GM19099 (cell line): ENCODE results near the gene MYO9B.

Experiments
- POLR2A ChIP-seq: IDR thresholded peaks from 3 replicates; pipeline ENCODE4 v1.6.1; 2011; ENCODE audit warnings: low read depth; ENCODE audit not compliant: insufficient read length; ENCODE audit errors: extremely low read depth

MYO9B gene

GRCh38 chr19:17137417-17137816 lies 61.8 kb downstream of the MYO9B start:
- no peak for TF ChIP-seq POLR2A

DNA sequence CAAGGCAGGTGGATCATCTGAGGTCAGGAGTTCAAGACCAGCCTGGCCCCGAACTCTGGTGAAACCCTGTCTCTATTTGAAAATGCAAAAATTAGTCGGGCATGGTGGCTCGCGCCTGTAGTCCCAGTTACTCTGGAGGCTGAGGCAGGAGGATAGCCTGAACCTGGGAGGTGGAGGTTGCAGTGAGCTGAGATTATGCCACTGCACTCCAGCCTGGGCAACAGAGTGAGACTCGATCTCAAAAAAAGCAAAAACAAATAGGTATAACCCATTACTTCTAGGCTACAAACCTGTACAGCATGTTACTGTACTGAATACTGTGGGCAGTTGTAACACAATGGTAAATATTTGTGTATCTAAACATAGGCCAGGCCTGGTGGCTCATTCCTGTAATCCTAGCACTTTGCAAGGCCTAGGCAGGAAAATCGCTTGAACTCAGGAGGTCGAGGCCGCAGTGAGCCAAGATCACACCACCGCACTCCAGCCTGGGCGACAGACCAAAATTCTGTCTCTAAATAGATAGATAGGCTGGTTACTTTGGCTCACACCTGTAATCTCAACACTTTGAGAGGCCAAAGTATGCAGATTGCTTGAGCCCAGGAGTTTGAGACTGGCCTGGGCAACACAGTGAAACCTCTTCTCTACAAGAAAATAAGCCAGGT lies 63.5 kb downstream of the MYO9B start:
- TF ChIP-seq POLR2A, result no peak

GRCh38 chr19:17145546-17146497 lies 70.2 kb downstream of the MYO9B start:
- TF ChIP-seq POLR2A, result no peak

DNA sequence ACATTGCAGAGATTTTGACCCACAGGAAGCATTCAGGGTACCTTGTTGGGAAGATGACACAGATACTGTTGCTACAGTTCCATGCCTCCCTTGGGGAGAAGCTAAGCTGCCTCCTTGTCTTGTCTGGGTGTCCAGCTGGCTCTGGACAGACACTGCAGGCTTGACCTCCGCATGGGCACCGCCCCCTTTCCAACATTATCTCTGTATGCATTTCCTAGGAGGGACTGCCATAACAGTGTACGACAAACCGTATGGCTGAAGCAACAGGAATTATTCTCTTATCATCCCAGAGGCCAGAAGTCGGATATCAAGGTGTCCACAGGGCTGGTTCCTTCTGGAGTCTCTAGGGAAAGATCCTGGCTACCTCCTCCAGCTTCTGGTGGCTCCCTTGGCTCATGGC lies 72.6 kb downstream of the MYO9B start:
- no peak for TF ChIP-seq POLR2A

DNA sequence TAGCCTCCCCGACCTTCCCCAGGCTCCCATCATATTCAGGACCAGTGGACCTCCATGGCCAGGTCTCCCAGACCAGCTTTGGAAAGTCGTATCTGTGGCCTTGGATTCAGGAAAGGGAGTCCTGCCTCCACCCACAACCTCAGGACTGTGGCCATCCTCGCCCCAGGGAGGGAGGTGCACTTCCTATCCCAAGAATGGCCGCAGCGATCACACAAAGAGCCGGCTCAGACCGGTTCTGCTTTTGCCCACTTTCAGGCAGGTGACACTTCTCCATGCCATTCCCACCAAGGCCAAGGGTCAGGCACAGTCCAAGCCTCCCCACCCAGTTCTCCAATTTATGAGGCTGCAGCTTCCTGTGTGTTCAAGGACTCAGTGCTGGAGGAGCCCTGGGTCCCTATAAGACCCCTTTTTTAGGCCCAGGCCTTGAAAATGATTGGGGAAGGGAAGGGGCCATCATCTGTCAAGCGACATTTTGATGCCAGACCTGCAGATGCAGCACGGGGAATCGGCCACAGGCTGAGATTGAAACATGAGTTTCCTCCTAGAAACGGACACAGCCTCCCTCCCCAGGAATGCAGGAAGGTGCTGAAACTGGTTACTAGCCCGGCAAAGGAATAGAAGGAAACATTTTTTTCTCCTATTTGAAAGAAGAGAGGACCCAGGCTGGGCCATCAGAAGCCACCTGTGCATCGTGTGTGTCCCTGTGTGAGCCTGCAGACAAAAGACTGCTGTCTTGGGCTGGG lies 74.0 kb downstream of the MYO9B start:
- no peak for TF ChIP-seq POLR2A

GRCh38 chr19:17153996-17154395 lies 78.4 kb downstream of the MYO9B start:
- no peak for TF ChIP-seq POLR2A

DNA sequence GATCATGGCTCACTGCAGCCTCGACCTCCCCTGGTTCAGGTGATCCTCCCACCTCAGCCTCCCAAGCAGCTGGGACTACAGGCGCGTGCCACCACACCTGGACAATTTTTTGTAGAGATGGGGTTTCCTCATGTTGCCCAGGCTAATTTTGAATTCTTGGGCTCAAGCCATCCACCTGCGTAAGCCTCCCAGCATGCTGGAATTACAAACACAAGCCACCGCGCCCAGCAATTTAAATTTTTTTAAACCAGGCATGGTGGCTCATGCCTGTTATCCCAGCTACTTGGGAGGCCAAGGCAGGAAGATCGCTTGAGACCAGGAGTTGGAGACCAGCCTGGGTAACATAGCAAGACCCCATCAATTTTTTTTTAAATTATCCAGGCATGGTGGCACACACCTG lies 79.7 kb downstream of the MYO9B start:
- no peak for TF ChIP-seq POLR2A

DNA sequence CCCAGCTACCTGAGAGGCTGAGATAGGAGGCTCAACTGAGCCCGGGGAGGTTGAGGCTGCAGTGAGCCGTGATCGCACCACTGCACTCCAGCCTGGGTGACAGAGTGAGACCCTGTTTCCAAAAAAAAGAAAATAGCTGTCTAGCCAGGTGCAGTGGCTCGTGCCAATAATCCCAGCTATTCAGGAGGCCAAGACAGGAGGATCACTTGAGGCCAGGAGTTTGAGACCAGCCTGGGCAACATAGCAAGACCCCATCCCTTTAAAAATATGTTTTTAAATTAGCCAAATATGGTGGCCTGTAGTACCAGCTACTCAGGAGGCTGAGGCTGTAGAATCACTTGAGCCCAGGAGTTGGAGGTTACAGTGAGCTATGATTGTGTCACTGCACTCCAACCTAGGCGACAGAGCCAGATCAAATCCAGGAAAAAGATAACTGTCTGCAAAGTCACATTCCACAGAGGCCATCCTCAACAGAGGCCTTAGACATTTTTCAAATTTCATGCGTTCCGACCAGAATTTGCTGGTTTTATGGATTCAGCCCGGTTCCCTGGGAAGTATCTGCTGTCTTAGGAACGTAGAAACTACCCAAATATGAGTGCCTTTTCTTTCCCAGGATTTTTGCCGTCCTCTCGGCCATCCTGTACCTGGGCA lies 80.8 kb downstream of the MYO9B start:
- no peak for TF ChIP-seq POLR2A

- TF ChIP-seq POLR2A, result no peak
These were observed 81.3 kb downstream of the MYO9B start for GRCh38 chr19:17156947-17157302.

- TF ChIP-seq POLR2A, result no peak
These were observed 83.0 kb downstream of the MYO9B start for GRCh38 chr19:17158584-17158983.

- no peak for TF ChIP-seq POLR2A
These were observed 84.2 kb downstream of the MYO9B start for GRCh38 chr19:17159466-17160393.

- TF ChIP-seq POLR2A, result no peak
These were observed 85.3 kb downstream of the MYO9B start for GRCh38 chr19:17160908-17161307.

- no peak for TF ChIP-seq POLR2A
These were observed 87.0 kb downstream of the MYO9B start for GRCh38 chr19:17162580-17162979.

DNA sequence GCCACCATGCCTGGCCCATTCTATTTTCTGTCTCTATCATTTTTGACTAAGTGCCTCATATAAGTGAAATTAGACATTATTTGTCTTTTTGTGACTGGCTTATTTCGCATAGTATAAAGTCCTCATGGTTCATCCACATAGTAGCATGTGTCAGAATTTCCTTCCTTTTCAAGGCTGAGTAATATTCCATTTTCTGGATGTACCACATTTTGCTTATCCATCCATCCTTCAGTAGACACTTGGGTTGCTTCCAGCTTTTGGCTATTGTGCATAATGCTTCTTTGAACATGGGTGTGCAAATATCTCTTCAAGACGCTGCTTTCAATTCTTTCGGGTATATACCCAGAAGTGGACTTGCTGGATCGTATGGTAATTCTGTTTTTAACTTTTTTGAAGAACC lies 88.1 kb downstream of the MYO9B start:
- TF ChIP-seq POLR2A, result no peak
